K562 (cell line): ENCODE results near the gene SNTG2. TPM values are rescaled to one million over a fixed set of nuclear protein-coding genes. Genes with fewer than 3 reads are reported as not detected.

Experiments
- ATAC-seq: fragments of 200-7000 bp; cut with Tn5 transposase; 3 replicates; pipeline ENCODE4 v1.9.1; 2020; ENCODE audit warnings: moderate library complexity
- Bru-seq: library from RNA; stranded (reverse); fragments of 400-500 nt; gene quantifications from one replicate; lab custom pipeline; 2021; lab: Mats Ljungman, UMichigan
- BruChase-seq, 2 experiments: library from RNA; stranded (reverse); fragments of 400-500 nt; gene quantifications; one replicate each; lab custom pipeline; 2021; lab: Mats Ljungman, UMichigan
- BruUV-seq: library from RNA; stranded (reverse); fragments of 400-500 nt; replicated peaks from 2 replicates; lab custom pipeline; 2021; lab: Mats Ljungman, UMichigan
- CTCF ChIA-PET: fragments of 300-600 bp; formaldehyde crosslinking; extraction: SDS; loops from one replicate; lab custom pipeline; 2021; ENCODE audit warnings: low intra/inter-chr PET ratio; lab: Yijun Ruan, JAX
- POLR2A ChIA-PET: fragments of 300-600, 350-650 bp; sonication (Branson Sonifier 250); formaldehyde crosslinking; extraction: SDS; loops from one replicate; lab custom pipeline; 2021; ENCODE audit warnings: antibody characterized with exemption, inconsistent platforms; lab: Yijun Ruan, JAX
- DNase-seq, 4 experiments: peaks; one replicate each; pipeline versions ENCODE4 v3.0.0 to v3.0.0-alpha.2; 2011 to 2018; ENCODE audit warnings: low spot score in 3 of 4, mixed read lengths in 3 of 4; ENCODE audit errors: extremely low read depth in 1 of 4
- FAIRE-seq: peaks from 2 replicates; lab custom pipeline; 2011; peaks lifted over from hg19 to GRCh38; lab: Jason Lieb, UNC
- H2AFZ ChIP-seq: 2 replicates; pipeline ENCODE4 v1.6.0; 2011; ENCODE audit warnings: low read depth, low read length, control low read depth, inconsistent platforms
- H3K27ac ChIP-seq: fragments of 200-600 bp; 3 replicates; pipeline ENCODE4 v1.8.0; 2011; ENCODE audit warnings: low read depth, mild to moderate bottlenecking, control low read depth, inconsistent platforms, low read length, moderate library complexity, mixed read lengths; ENCODE audit errors: extremely low read depth
- H3K27me3 ChIP-seq, 2 experiments: fragments of 300-600 bp in 1 of 2; 2 replicates in 1 of 2; 3 replicates in 1 of 2; pipeline versions ENCODE4 v1.6.0 to v1.8.0; 2011; ENCODE audit warnings: inconsistent platforms in 2 of 2, low read length in 2 of 2, mild to moderate bottlenecking in 1 of 2, mixed read lengths in 1 of 2, moderate library complexity in 1 of 2; ENCODE audit not compliant: control insufficient read depth in 2 of 2, insufficient read depth in 2 of 2
- H3K36me3 ChIP-seq: fragments of 300-600 bp; 3 replicates; pipeline ENCODE4 v1.8.0; 2011; ENCODE audit warnings: mild to moderate bottlenecking, low read length, inconsistent platforms; ENCODE audit not compliant: control insufficient read depth, insufficient read depth
- H3K4me1 ChIP-seq, 2 experiments: fragments of 200-600 bp in 1 of 2; replicated peaks in 1 of 2; 2 replicates in 1 of 2; 3 replicates in 1 of 2; pipeline versions ENCODE4 v1.5.1 to v1.8.0; 2011; ENCODE audit warnings: inconsistent platforms in 2 of 2, low read length in 2 of 2, mild to moderate bottlenecking in 1 of 2, mixed read lengths in 1 of 2, moderate library complexity in 1 of 2; ENCODE audit not compliant: control insufficient read depth in 2 of 2, insufficient read depth in 2 of 2
- H3K4me2 ChIP-seq: 2 replicates; pipeline ENCODE4 v1.6.1; 2011; ENCODE audit warnings: low read length, control low read depth, inconsistent platforms, mixed read lengths; ENCODE audit not compliant: insufficient read depth
- H3K4me3 ChIP-seq: fragments of 200-600 bp; sonication (generic), shearing (Covaris generic); 2 replicates; pipeline ENCODE4 v1.5.1; 2016; ENCODE audit warnings: control low read depth, inconsistent platforms
- H3K79me2 ChIP-seq: fragments of 200-600 bp; 3 replicates; pipeline ENCODE4 v1.8.0; 2011; ENCODE audit warnings: low read length, inconsistent platforms; ENCODE audit not compliant: control insufficient read depth, insufficient read depth
- H3K9ac ChIP-seq, 2 experiments: 2 replicates each; pipeline versions ENCODE4 v1.6.0 to v1.6.1; 2011; ENCODE audit warnings: low read depth in 2 of 2, low read length in 2 of 2, control low read depth in 1 of 2, inconsistent platforms in 1 of 2, mild to moderate bottlenecking in 1 of 2, mixed read lengths in 1 of 2; ENCODE audit not compliant: insufficient read depth in 1 of 2
- H3K9me1 ChIP-seq: one replicate; pipeline ENCODE4 v1.6.0; 2011; ENCODE audit warnings: inconsistent platforms, mild to moderate bottlenecking, low read length, moderate library complexity; ENCODE audit not compliant: control insufficient read depth, insufficient read depth
- H3K9me3 ChIP-seq: replicated peaks from 2 replicates; pipeline ENCODE4 v1.5.1; 2011; ENCODE audit warnings: low read depth, low read length, inconsistent platforms; ENCODE audit not compliant: control insufficient read depth, insufficient read depth
- H4K20me1 ChIP-seq: replicated peaks from 2 replicates; pipeline ENCODE4 v1.6.1; 2011; ENCODE audit warnings: low read length, inconsistent platforms, mixed read lengths; ENCODE audit not compliant: control insufficient read depth, insufficient read depth
- KDM5B ChIP-seq: fragments of 200-600 bp; sonication (generic); IDR thresholded peaks from 2 replicates; pipeline ENCODE4 v1.6.1; 2012; ENCODE audit warnings: low read depth, mild to moderate bottlenecking, moderate library complexity, low read length, control low read depth, inconsistent platforms; ENCODE audit not compliant: insufficient replicate concordance
- ZBTB7A ChIP-seq: IDR thresholded peaks from 2 replicates; pipeline ENCODE4 v1.6.1; 2011; ENCODE audit warnings: low read depth, mild to moderate bottlenecking, low read length, moderate library complexity, borderline replicate concordance; ENCODE audit not compliant: control insufficient read depth
- WGBS: fragments of 100-300 bp; shearing (Covaris generic); methylation state at CpG from one replicate; pipeline ENCODE4 v1.1.6; 2016; ENCODE audit warnings: low coverage, mixed read lengths; ENCODE audit not compliant: insufficient coverage; ENCODE audit errors: missing lambda C conversion rate; 5-methylcytosine and 5-hydroxymethylcytosine counted together
- in situ Hi-C: fragments of 300-500 bp; cut with MboI; formaldehyde crosslinking; loops from 4 replicates; pipeline ENCODE4 v1.15.0; 2018; ENCODE audit warnings: inconsistent platforms, mixed read lengths
- intact Hi-C: fragments of 100-400 bp; cut with micrococcal nuclease; formaldehyde crosslinking; loops from 2 replicates; pipeline ENCODE4 v1.14.2; 2022
- long read RNA-seq, 3 experiments: library from polyadenylated mRNA in 2 of 3; library from RNA in 1 of 3; unstranded in 2 of 3; stranded (forward) in 1 of 3; transcript quantifications; one replicate each; pipeline ENCODE4 v2.0.0, GENCODE V29; 2019 to 2022
- polyA minus RNA-seq, 3 experiments: library from RNA; depleted of rRNA, polyadenylated mRNA; stranded (reverse); fragments of >200 nt; gene quantifications; 2 replicates each; pipeline ENCODE4 v1.2.3, GENCODE V29; 2011
- polyA plus RNA-seq, 8 experiments: library from polyadenylated mRNA; depleted of rRNA in 4 of 8; stranded (reverse) in 5 of 8; unstranded in 3 of 8; fragments of >200 nt; fragmentation: Nextera tagmentation in 2 of 8; fragmentation: Illumina TruSeq in 1 of 8; extraction: Ambion mirVana in 2 of 8; extraction: Trizol in 1 of 8; gene quantifications; 2 replicates each; pipeline versions ENCODE4 v1.2.1 to v1.2.3, GENCODE V29; 2011 to 2014; ENCODE audit warnings: inconsistent platforms in 1 of 8, missing spikeins in 1 of 8
- total RNA-seq, 7 experiments: library from RNA; depleted of rRNA in 6 of 7; stranded (reverse); fragments of >200 nt in 6 of 7; fragmentation: Illumina TruSeq in 2 of 7; extraction: Trizol in 2 of 7; gene quantifications; 2 replicates each; pipeline versions ENCODE4 v1.2.1 to v1.2.3, GENCODE V29; 2011 to 2021; ENCODE audit warnings: low replicate concordance in 1 of 7

The SNTG2 gene
- not detected in 2 replicates for total RNA-seq (2011; cell fraction: chromatin; rRNA removed; ENCODE audit: low replicate concordance)
- total RNA-seq (2011; cell fraction: nucleolus; rRNA removed) = not detected in 2 replicates
- total RNA-seq (2011; cell fraction: nucleoplasm; rRNA removed) = not detected in 2 replicates
- total RNA-seq (2014; rRNA removed) (not detected in 2 replicates), total RNA-seq (2014; rRNA removed; fragmentation: Illumina TruSeq; extraction: Trizol) (not detected in 2 replicates), total RNA-seq (2015; rRNA removed; fragmentation: Illumina TruSeq; extraction: Trizol) (not detected in 2 replicates), total RNA-seq (2021) (not detected in 2 replicates), polyA plus RNA-seq (2011; rRNA removed) (not detected in 2 replicates), polyA plus RNA-seq (2014; fragmentation: Illumina TruSeq; extraction: Trizol) (not detected in 2 replicates), polyA plus RNA-seq (2014; fragmentation: Nextera tagmentation; extraction: Ambion mirVana) (not detected), polyA plus RNA-seq (2014; rRNA removed) (not detected in 2 replicates), polyA minus RNA-seq (2011; rRNA and poly(A)+ RNA removed) (not detected in 2 replicates), Bru-seq, nascent RNA (percentile 1 among the genes with signal in this experiment), BruChase-seq, experiment 1, labeled RNA remaining after a 2-hour chase (percentile 1 among the genes with signal in this experiment), BruChase-seq, experiment 2, labeled RNA remaining after a 6-hour chase (percentile 0 among the genes with signal in this experiment)
- polyA plus RNA-seq (2011; cell fraction: cytosol; rRNA removed) = not detected in 2 replicates
- not detected in 2 replicates for polyA plus RNA-seq (2011; cell fraction: nucleus; rRNA removed)
- 0.14 TPM in 1 of 2 replicates, not detected in the other for polyA plus RNA-seq (2012)
- polyA minus RNA-seq (2011; cell fraction: cytosol; rRNA and poly(A)+ RNA removed) = not detected in 2 replicates
- polyA minus RNA-seq (2011; cell fraction: nucleus; rRNA and poly(A)+ RNA removed) = not detected in 2 replicates
- long read RNA-seq, experiment 1 = 0 reads
- long read RNA-seq, experiment 2 = 0 reads
- long read RNA-seq, experiment 3 = 0 reads

DNA sequence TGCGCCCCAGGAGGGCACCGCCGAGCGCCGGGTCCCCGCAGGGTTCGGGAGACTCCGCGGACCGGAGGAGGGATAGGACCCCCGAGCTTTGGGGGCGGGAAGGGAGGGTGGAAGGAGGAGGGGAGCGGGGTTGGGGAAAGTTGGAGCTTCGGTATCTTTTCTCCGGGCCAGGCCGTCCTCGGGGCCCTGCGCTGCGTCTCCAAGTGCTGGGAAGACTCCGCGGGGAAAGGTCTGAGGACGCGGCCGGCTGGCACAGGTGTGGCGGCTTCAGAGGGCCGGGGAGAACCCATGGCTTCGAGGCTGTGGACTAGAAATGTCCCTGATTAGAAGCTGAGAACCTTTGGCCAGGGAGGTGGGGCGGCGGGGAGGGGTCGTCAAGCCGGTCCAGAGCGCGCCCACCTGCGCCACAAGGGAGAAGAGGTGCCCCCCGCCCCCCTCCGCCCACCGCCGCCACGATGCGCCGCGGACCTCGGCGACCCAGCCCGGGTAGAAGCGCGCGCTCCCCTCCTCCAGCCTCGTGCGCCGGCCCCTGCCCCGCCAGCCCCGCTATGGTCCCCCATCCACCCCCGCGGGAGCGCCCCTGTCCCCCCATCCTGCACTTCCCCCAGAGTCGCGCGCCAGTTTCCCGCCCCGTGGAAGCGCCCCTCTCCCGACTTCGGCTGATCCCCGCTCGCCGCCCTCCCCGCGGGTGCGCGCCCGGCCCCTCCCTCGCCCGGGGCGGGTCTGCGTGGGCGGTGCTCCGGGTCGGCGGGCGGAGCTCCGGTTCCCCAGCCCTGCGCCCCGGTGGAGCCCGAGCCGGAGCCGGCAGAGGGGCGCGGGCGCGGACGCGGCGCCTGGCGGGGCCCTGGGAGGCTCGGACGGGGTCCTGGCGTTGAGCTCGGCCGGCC lies at the start of gene SNTG2:
Gene SNTG2 (plus strand): TSS at position 770 of the 887 bp plus-strand sequence. CDS start 148 bp downstream, outside the sequence.
- H3K4me3 ChIP-seq = peak within 1 kb of the TSS; percentile 18
- H2AFZ ChIP-seq = no peak within 1 kb of the TSS
- BruUV-seq = no TSS peak
- DNase-seq (peak; percentile 32 to 88 (median 86)), FAIRE-seq (no peak), ATAC-seq (peak; percentile 99)
- 7% methylated on average over 23 of the region's 100 CpGs for WGBS
- CTCF ChIA-PET = no interaction called here
- H3K4me1 ChIP-seq = peaks cover 0 to 12% of the 10 kb centered on the region in 2 experiments; a peak in 1 of 5 replicates
- in situ Hi-C loops (no loop called here), intact Hi-C loops (loop anchor here (5.0 kb wide), 2 partner anchors 187 to 597 kb away; no protein-coding TSS in a partner anchor)
- TF ChIP-seq ZBTB7A (peak; percentile 16; the same call in 1 of the 2 replicates), KDM5B (no peak)
- no peaks in the 10 kb centered on the region for H3K9me1 ChIP-seq
- POLR2A ChIA-PET = interaction anchor here (0.6 to 0.7 kb wide), 2 partner anchors 174 to 415 kb away, joined by 3 read pairs; no protein-coding TSS in a partner anchor
- H3K9ac ChIP-seq = no peak within 1 kb of the TSS
- no peaks in the 10 kb centered on the region for H4K20me1 ChIP-seq
- no peaks in the 10 kb centered on the region for H3K36me3 ChIP-seq
- H3K27me3 ChIP-seq = peaks cover 9 to 21% of the 10 kb centered on the region in 2 experiments; a peak in 3 of 5 replicates
- no peak within 1 kb of the TSS for H3K4me2 ChIP-seq
- no peaks in the 10 kb centered on the region for H3K79me2 ChIP-seq
- H3K27ac ChIP-seq = no peak within 1 kb of the TSS
- no peaks in the 10 kb centered on the region for H3K9me3 ChIP-seq
